K562 (cell line): Measurements from ENCODE around the gene RYK. TPM values are rescaled to one million over a fixed set of nuclear protein-coding genes. Genes with fewer than 3 reads are reported as not detected.

Experiments
- ATAC-seq: fragments of 200-7000 bp; cut with Tn5 transposase; 3 replicates; pipeline ENCODE4 v1.9.1; 2020; ENCODE audit warnings: moderate library complexity
- BruUV-seq: library from RNA; stranded (reverse); fragments of 400-500 nt; replicated peaks from 2 replicates; lab custom pipeline; 2021; lab: Mats Ljungman, UMichigan
- CTCF ChIA-PET: fragments of 300-600 bp; formaldehyde crosslinking; extraction: SDS; loops from one replicate; lab custom pipeline; 2021; ENCODE audit warnings: low intra/inter-chr PET ratio; lab: Yijun Ruan, JAX
- POLR2A ChIA-PET: fragments of 300-600, 350-650 bp; sonication (Branson Sonifier 250); formaldehyde crosslinking; extraction: SDS; loops from one replicate; lab custom pipeline; 2021; ENCODE audit warnings: antibody characterized with exemption, inconsistent platforms; lab: Yijun Ruan, JAX
- DNase-seq, 4 experiments: peaks; one replicate each; pipeline versions ENCODE4 v3.0.0 to v3.0.0-alpha.2; 2011 to 2018; ENCODE audit warnings: low spot score in 3 of 4, mixed read lengths in 3 of 4; ENCODE audit errors: extremely low read depth in 1 of 4
- FAIRE-seq: peaks from 2 replicates; lab custom pipeline; 2011; peaks lifted over from hg19 to GRCh38; lab: Jason Lieb, UNC
- H2AFZ ChIP-seq: 2 replicates; pipeline ENCODE4 v1.6.0; 2011; ENCODE audit warnings: low read depth, low read length, control low read depth, inconsistent platforms
- H3K27ac ChIP-seq: fragments of 200-600 bp; 3 replicates; pipeline ENCODE4 v1.8.0; 2011; ENCODE audit warnings: low read depth, mild to moderate bottlenecking, control low read depth, inconsistent platforms, low read length, moderate library complexity, mixed read lengths; ENCODE audit errors: extremely low read depth
- H3K27me3 ChIP-seq, 2 experiments: fragments of 300-600 bp in 1 of 2; 2 replicates in 1 of 2; 3 replicates in 1 of 2; pipeline versions ENCODE4 v1.6.0 to v1.8.0; 2011; ENCODE audit warnings: inconsistent platforms in 2 of 2, low read length in 2 of 2, mild to moderate bottlenecking in 1 of 2, mixed read lengths in 1 of 2, moderate library complexity in 1 of 2; ENCODE audit not compliant: control insufficient read depth in 2 of 2, insufficient read depth in 2 of 2
- H3K36me3 ChIP-seq: fragments of 300-600 bp; 3 replicates; pipeline ENCODE4 v1.8.0; 2011; ENCODE audit warnings: mild to moderate bottlenecking, low read length, inconsistent platforms; ENCODE audit not compliant: control insufficient read depth, insufficient read depth
- H3K4me1 ChIP-seq, 2 experiments: fragments of 200-600 bp in 1 of 2; replicated peaks in 1 of 2; 2 replicates in 1 of 2; 3 replicates in 1 of 2; pipeline versions ENCODE4 v1.5.1 to v1.8.0; 2011; ENCODE audit warnings: inconsistent platforms in 2 of 2, low read length in 2 of 2, mild to moderate bottlenecking in 1 of 2, mixed read lengths in 1 of 2, moderate library complexity in 1 of 2; ENCODE audit not compliant: control insufficient read depth in 2 of 2, insufficient read depth in 2 of 2
- H3K4me2 ChIP-seq: 2 replicates; pipeline ENCODE4 v1.6.1; 2011; ENCODE audit warnings: low read length, control low read depth, inconsistent platforms, mixed read lengths; ENCODE audit not compliant: insufficient read depth
- H3K4me3 ChIP-seq: fragments of 200-600 bp; sonication (generic), shearing (Covaris generic); 2 replicates; pipeline ENCODE4 v1.5.1; 2016; ENCODE audit warnings: control low read depth, inconsistent platforms
- H3K79me2 ChIP-seq: fragments of 200-600 bp; 3 replicates; pipeline ENCODE4 v1.8.0; 2011; ENCODE audit warnings: low read length, inconsistent platforms; ENCODE audit not compliant: control insufficient read depth, insufficient read depth
- H3K9ac ChIP-seq, 2 experiments: 2 replicates each; pipeline versions ENCODE4 v1.6.0 to v1.6.1; 2011; ENCODE audit warnings: low read depth in 2 of 2, low read length in 2 of 2, control low read depth in 1 of 2, inconsistent platforms in 1 of 2, mild to moderate bottlenecking in 1 of 2, mixed read lengths in 1 of 2; ENCODE audit not compliant: insufficient read depth in 1 of 2
- H3K9me1 ChIP-seq: one replicate; pipeline ENCODE4 v1.6.0; 2011; ENCODE audit warnings: inconsistent platforms, mild to moderate bottlenecking, low read length, moderate library complexity; ENCODE audit not compliant: control insufficient read depth, insufficient read depth
- H3K9me3 ChIP-seq: replicated peaks from 2 replicates; pipeline ENCODE4 v1.5.1; 2011; ENCODE audit warnings: low read depth, low read length, inconsistent platforms; ENCODE audit not compliant: control insufficient read depth, insufficient read depth
- H4K20me1 ChIP-seq: replicated peaks from 2 replicates; pipeline ENCODE4 v1.6.1; 2011; ENCODE audit warnings: low read length, inconsistent platforms, mixed read lengths; ENCODE audit not compliant: control insufficient read depth, insufficient read depth
- GTF2A2 ChIP-seq: IDR thresholded peaks from 2 replicates; pipeline ENCODE4 v1.6.1; 2016; ENCODE audit warnings: mild to moderate bottlenecking, missing genetic modification characterization, missing compliant biosample characterization
- HBP1 ChIP-seq: fragments of 450-650 bp; formaldehyde crosslinking; IDR thresholded peaks from 2 replicates; pipeline ENCODE4 v1.4.0; 2022; ENCODE audit warnings: missing genetic modification characterization
- HOXB6 ChIP-seq: fragments of 250-450 bp; sonication (Bioruptor Pico); IDR thresholded peaks from 2 replicates; pipeline ENCODE4 v1.5.1; 2022; ENCODE audit warnings: mild to moderate bottlenecking, borderline replicate concordance
- PTBP1 ChIP-seq: fragments of 200-400 bp; formaldehyde crosslinking; IDR thresholded peaks from 2 replicates; pipeline ENCODE4 v1.6.1; 2017; ENCODE audit warnings: low read depth, low read length
- THRB ChIP-seq: fragments of 450-650 bp; formaldehyde crosslinking; conservative IDR thresholded peaks from 2 replicates; pipeline ENCODE4 v1.4.0; 2022; ENCODE audit warnings: mild to moderate bottlenecking, missing genetic modification characterization
- ZBTB12 ChIP-seq: fragments of 250-450 bp; sonication (Bioruptor Pico); IDR thresholded peaks from 2 replicates; pipeline ENCODE4 v1.4.0; 2020
- in situ Hi-C: fragments of 300-500 bp; cut with MboI; formaldehyde crosslinking; loops from 4 replicates; pipeline ENCODE4 v1.15.0; 2018; ENCODE audit warnings: inconsistent platforms, mixed read lengths
- intact Hi-C: fragments of 100-400 bp; cut with micrococcal nuclease; formaldehyde crosslinking; loops from 2 replicates; pipeline ENCODE4 v1.14.2; 2022
- polyA plus RNA-seq, 8 experiments: library from polyadenylated mRNA; depleted of rRNA in 4 of 8; stranded (reverse) in 5 of 8; unstranded in 3 of 8; fragments of >200 nt; fragmentation: Nextera tagmentation in 2 of 8; fragmentation: Illumina TruSeq in 1 of 8; extraction: Ambion mirVana in 2 of 8; extraction: Trizol in 1 of 8; gene quantifications; 2 replicates each; pipeline versions ENCODE4 v1.2.1 to v1.2.3, GENCODE V29; 2011 to 2014; ENCODE audit warnings: inconsistent platforms in 1 of 8, missing spikeins in 1 of 8
- total RNA-seq, 7 experiments: library from RNA; depleted of rRNA in 6 of 7; stranded (reverse); fragments of >200 nt in 6 of 7; fragmentation: Illumina TruSeq in 2 of 7; extraction: Trizol in 2 of 7; gene quantifications; 2 replicates each; pipeline versions ENCODE4 v1.2.1 to v1.2.3, GENCODE V29; 2011 to 2021; ENCODE audit warnings: low replicate concordance in 1 of 7

Gene RYK
- total and polyA plus RNA-seq, 9 of the 15 experiments (the other 6 are each of a cell fraction or from before 2014, with no cell fraction given) = 4.2 to 29.5 (median 16.6) TPM

GRCh38 chr3:134146666-134147065 is 104.0 kb downstream of the RYK start:
- H3K9me1 ChIP-seq = no peaks in the 10 kb centered on the region
- no peaks in the 10 kb centered on the region for H3K27me3 ChIP-seq
- CTCF ChIA-PET = no interaction called here
- no TSS peak for BruUV-seq
- ATAC-seq = no peak; the same call in 2 of the 3 replicates
- no peak overlapping the region for H3K27ac ChIP-seq
- H3K4me2 ChIP-seq = no peak overlapping the region
- intact Hi-C loops (no loop called here), in situ Hi-C loops (no loop called here)
- H4K20me1 ChIP-seq = no peaks in the 10 kb centered on the region
- no peaks in the 10 kb centered on the region for H3K4me1 ChIP-seq
- FAIRE-seq = no peak
- H3K79me2 ChIP-seq = no peaks in the 10 kb centered on the region
- no peaks in the 10 kb centered on the region for H3K9me3 ChIP-seq
- POLR2A ChIA-PET = no interaction called here
- H2AFZ ChIP-seq = no peak overlapping the region
- no peak overlapping the region for H3K9ac ChIP-seq
- TF ChIP-seq HBP1 (CRISPR knock-in tag) (no peak), PTBP1 (no peak), ZBTB12 (CRISPR knock-in tag) (no peak), THRB (CRISPR knock-in tag) (no peak), GTF2A2 (tag) (no peak), HOXB6 (no peak)
- H3K36me3 ChIP-seq = no peaks in the 10 kb centered on the region
- no peak overlapping the region for H3K4me3 ChIP-seq
- DNase-seq = no peak
